ENCODE results near the gene WWOX.

WWOX gene

GRCh38 chr16:78483124-78483992 lies 383.9 kb downstream of the WWOX start:
- TF ChIP-seq MAX (IDR thresholded peaks at IDR 0.05; ENCODE audit: low read depth, low read length) (peak; percentile 37; the same call in 1 of the 2 replicates), POLR2A (IDR thresholded peaks at IDR 0.05; ENCODE audit: extremely low read depth, insufficient read length) (no peak), CTCF (IDR thresholded peaks at IDR 0.05; ENCODE audit: low read depth, low read length) (no peak), MYC (IDR thresholded peaks at IDR 0.05; ENCODE audit: low read depth, low read length) (no peak)
- no peak overlapping the region for H3K4me3 ChIP-seq (ENCODE audit: low read depth, low read length)
- DNase-seq (ENCODE audit: low read depth), result peak; percentile 9

GRCh38 chr16:78484509-78485058 lies 385.1 kb downstream of the WWOX start:
- H3K4me3 ChIP-seq (ENCODE audit: low read depth, low read length), result no peak overlapping the region
- no peak for DNase-seq (ENCODE audit: low read depth)
- TF ChIP-seq CTCF (IDR thresholded peaks at IDR 0.05; ENCODE audit: low read depth, low read length) (no peak), MAX (IDR thresholded peaks at IDR 0.05; ENCODE audit: low read depth, low read length) (no peak), MYC (IDR thresholded peaks at IDR 0.05; ENCODE audit: low read depth, low read length) (no peak), POLR2A (IDR thresholded peaks at IDR 0.05; ENCODE audit: extremely low read depth, insufficient read length) (no peak)

- TF ChIP-seq POLR2A (IDR thresholded peaks at IDR 0.05; ENCODE audit: extremely low read depth, insufficient read length) (no peak), MYC (IDR thresholded peaks at IDR 0.05; ENCODE audit: low read depth, low read length) (no peak), CTCF (IDR thresholded peaks at IDR 0.05; ENCODE audit: low read depth, low read length) (no peak), MAX (IDR thresholded peaks at IDR 0.05; ENCODE audit: low read depth, low read length) (no peak)
- no peak for DNase-seq (ENCODE audit: low read depth)
- H3K4me3 ChIP-seq (ENCODE audit: low read depth, low read length), result no peak overlapping the region
Measured at GRCh38 chr16:78485188-78485916, 385.9 kb downstream of the WWOX start.

- no peak for DNase-seq (ENCODE audit: low read depth)
- no peak overlapping the region for H3K4me3 ChIP-seq (ENCODE audit: low read depth, low read length)
- TF ChIP-seq MYC (IDR thresholded peaks at IDR 0.05; ENCODE audit: low read depth, low read length) (no peak), MAX (IDR thresholded peaks at IDR 0.05; ENCODE audit: low read depth, low read length) (no peak), POLR2A (IDR thresholded peaks at IDR 0.05; ENCODE audit: extremely low read depth, insufficient read length) (no peak), CTCF (IDR thresholded peaks at IDR 0.05; ENCODE audit: low read depth, low read length) (no peak)
Measured at GRCh38 chr16:78485917-78486257, 386.4 kb downstream of the WWOX start.

- H3K4me3 ChIP-seq (ENCODE audit: low read depth, low read length), result no peak overlapping the region
- no peak for DNase-seq (ENCODE audit: low read depth)
- TF ChIP-seq MAX (IDR thresholded peaks at IDR 0.05; ENCODE audit: low read depth, low read length), result no peak
- TF ChIP-seq MYC (IDR thresholded peaks at IDR 0.05; ENCODE audit: low read depth, low read length), result no peak
- TF ChIP-seq CTCF (IDR thresholded peaks at IDR 0.05; ENCODE audit: low read depth, low read length), result no peak
- TF ChIP-seq POLR2A (IDR thresholded peaks at IDR 0.05; ENCODE audit: extremely low read depth, insufficient read length), result no peak
Measured at GRCh38 chr16:78487471-78487870, 388.0 kb downstream of the WWOX start.

Measured in NB4 (cell line).